T-helper 2 cell treated with Interferon-gamma antibody and Interleukin-4, amounts not matched to agents 100 ng/mL and 5 ng/mL, for 36 hours (primary cell): ENCODE measurements around the gene PLAU. TPM values are rescaled to one million over a fixed set of nuclear protein-coding genes. Genes with fewer than 3 reads are reported as not detected.

Experiments
- total RNA-seq: library from RNA; stranded (reverse); gene quantifications from 2 replicates; pipeline ENCODE4 v1.2.3, GENCODE V29; 2022

PLAU gene
- total RNA-seq, 1 donor from 2014 or later: 4.5 TPM

Other genes starting within 250 kb of the PLAU start
- gene AGAP5, start 213.0 kb upstream of the PLAU start, total RNA-seq: 12.1 and 12.2 TPM in 2 replicates
- gene SEC24C, start 166.8 kb upstream of the PLAU start, total RNA-seq: 116 and 119 TPM in 2 replicates
- gene CHCHD1, start 129.1 kb upstream of the PLAU start, total RNA-seq: 30.1 and 31.9 TPM in 2 replicates
- 57.9 and 60.6 TPM in 2 replicates for gene ZSWIM8, start 125.5 kb upstream of the PLAU start, total RNA-seq
- gene NDST2, start 99.5 kb upstream of the PLAU start, total RNA-seq: 51.1 and 54.1 TPM in 2 replicates
- 52.3 and 52.5 TPM in 2 replicates for gene CAMK2G, start 36.6 kb upstream of the PLAU start, total RNA-seq
- gene VCL, start 87.0 kb downstream of the PLAU start, total RNA-seq: 60.4 and 64.1 TPM in 2 replicates
- gene AP3M1, start 239.7 kb downstream of the PLAU start, total RNA-seq: 46.0 and 49.2 TPM in 2 replicates
- 41.9 and 42.7 TPM in 2 replicates for gene ADK, start 240.1 kb downstream of the PLAU start, total RNA-seq